ENCODE results near the gene DDX47. TPM values are rescaled to one million over a fixed set of nuclear protein-coding genes. Genes with fewer than 3 reads are reported as not detected.
A peak's percentile ranks its signal among the peaks of the same experiment; 100 is the strongest.

Gene DDX47
- total and polyA plus RNA-seq, 2 of the 4 experiments (the other 2 are of a cell fraction) = 77.8 to 89.5 TPM

- H3K9me1 ChIP-seq (ENCODE audit: insufficient read depth, low read length) = peaks cover 15% of the 10 kb centered on the region
- dilution Hi-C loops (cut with HindIII; ENCODE audit: low sequenced_read_pairs, unreplicated experiment) (no loop called here), in situ Hi-C loops (cut with MboI; ENCODE audit: low sequenced_read_pairs) (no loop called here), intact Hi-C loops (cut with micrococcal nuclease) (no loop called here)
- no CpG with 5 or more reads among the region's 9 CpGs for WGBS, 2 experiments (ENCODE audit: extremely low coverage in 2 of 2, insufficient read length in 1 of 2)
- H4K5ac ChIP-seq (ENCODE audit: low read depth, low read length) = no peak overlapping the region
- no peaks in the 10 kb centered on the region for H3K9me3 ChIP-seq (ENCODE audit: control insufficient read depth, insufficient read depth, low read length)
- no peak overlapping the region for H3K18ac ChIP-seq (ENCODE audit: low read depth, low read length)
- H3K27me3 ChIP-seq (ENCODE audit: control insufficient read depth, insufficient read depth, low read length) = no peaks in the 10 kb centered on the region
- peak overlapping the region; percentile 70 for H2AK9ac ChIP-seq (replicated peaks; ENCODE audit: low read depth, low read length, poor library complexity)
- no TSS peak for BruUV-seq (replicated peaks)
- H3K79me1 ChIP-seq (ENCODE audit: low read depth in 1 of 2, low read length in 2 of 2) = peaks cover 13 to 35% of the 10 kb centered on the region in 2 experiments
- no peaks in the 10 kb centered on the region; the same call in 1 of the 2 replicates for H3K36me3 ChIP-seq (ENCODE audit: control insufficient read depth, insufficient read depth, low read length)
- H3K4me2 ChIP-seq (ENCODE audit: low read depth, low read length) = no peak overlapping the region
- no peak overlapping the region for H2AFZ ChIP-seq (replicated peaks; ENCODE audit: low read length, poor library complexity)
- H2BK20ac ChIP-seq (ENCODE audit: low read depth, low read length) = no peak overlapping the region
- H4K91ac ChIP-seq (ENCODE audit: insufficient read depth, low read depth, low read length) = 0 out of 2 replicates have a peak overlapping the region, but pooled peaks have one; percentile 3
- H3K56ac ChIP-seq (ENCODE audit: extremely low read depth, insufficient read depth, low read length) = no peak overlapping the region; the same call in 1 of the 2 replicates
- peaks cover 15% of the 10 kb centered on the region for H3K4me1 ChIP-seq (ENCODE audit: control insufficient read depth, insufficient read depth, low read length)
- no peaks in the 10 kb centered on the region for H4K20me1 ChIP-seq (ENCODE audit: insufficient read depth, low read length)
- peak overlapping the region; percentile 25; the same call in 1 of the 2 replicates for H3K4ac ChIP-seq (ENCODE audit: low read depth, low read length)
- ATAC-seq (ENCODE audit: low read depth) (no peak), DNase-seq (no peak)
- TF ChIP-seq CHD1 (IDR thresholded peaks at IDR 0.05; ENCODE audit: low read depth, low read length) = no peak
- no peak for TF ChIP-seq ELK1 (IDR thresholded peaks at IDR 0.05; ENCODE audit: borderline replicate concordance, low read depth, low read length)
- no peak for TF ChIP-seq BHLHE40 (IDR thresholded peaks at IDR 0.05; ENCODE audit: low read depth, low read length)
- TF ChIP-seq MXI1 (IDR thresholded peaks at IDR 0.05; ENCODE audit: borderline replicate concordance, low read depth, low read length) = no peak
- no peak for TF ChIP-seq POLR2A (IDR thresholded peaks at IDR 0.05; ENCODE audit: low read depth, low read length)
- no peak for TF ChIP-seq CTCF (conservative IDR thresholded peaks at IDR 0.05; ENCODE audit: low read depth, low read length)
- no peak for TF ChIP-seq FOS (IDR thresholded peaks at IDR 0.05; ENCODE audit: low read depth, low read length)
- no peak for TF ChIP-seq MAZ (IDR thresholded peaks at IDR 0.05; ENCODE audit: borderline replicate concordance, low read depth, low read length)
- TF ChIP-seq RFX5 (IDR thresholded peaks at IDR 0.05; ENCODE audit: low read depth, low read length) = no peak
- no peak for TF ChIP-seq NFE2L2 (IDR thresholded peaks at IDR 0.05; ENCODE audit: low read depth, low read length)
- peak overlapping the region; percentile 68 for H2BK120ac ChIP-seq (ENCODE audit: low read depth, low read length)
- POLR2A ChIA-PET (ENCODE audit: unreplicated experiment) = no interaction called here
- no peak overlapping the region for H4K8ac ChIP-seq (ENCODE audit: low read depth in 2 of 2, low read length in 2 of 2)
- H2BK15ac ChIP-seq (ENCODE audit: low read depth, low read length) = no peak overlapping the region; the same call in 2 of the 3 replicates
- no peak overlapping the region for H3K14ac ChIP-seq (replicated peaks; ENCODE audit: low read depth, low read length)
- no peak overlapping the region for H3K4me3 ChIP-seq (ENCODE audit: insufficient read depth, low read depth, low read length)
- CTCF ChIA-PET = interaction anchor here (0.5 kb wide), 1 partner anchor 326 kb away, joined by 3 read pairs; no protein-coding TSS in a partner anchor
- no peak overlapping the region for H2BK5ac ChIP-seq (ENCODE audit: low read depth, low read length, poor library complexity, severe bottlenecking)
- H2AK5ac ChIP-seq (ENCODE audit: low read depth, low read length) = no peak overlapping the region
- no peak overlapping the region for H3K27ac ChIP-seq (ENCODE audit: insufficient read depth, low read length)
- H3K9ac ChIP-seq (ENCODE audit: low read depth, low read length) = no peak overlapping the region
- H3K23ac ChIP-seq (ENCODE audit: low read depth, low read length) = no peak overlapping the region
Observed at GRCh38 chr12:12877781-12878455, 64.8 kb downstream of the DDX47 start.
